ENCODE measurements around the gene ZNF594. TPM values are rescaled to one million over a fixed set of nuclear protein-coding genes. Genes with fewer than 3 reads are reported as not detected.

Gene ZNF594
- total RNA-seq = 5.2 and 6.7 TPM in 2 replicates

GRCh38 chr17:5191541-5192417 is at the start of gene ZNF594:
ZNF594 (minus strand) TSS chr17:5191868; CDS start chr17:5184256, 7,612 bp downstream.

GRCh38 chr17:5234645-5235576 is 43.2 kb upstream of the ZNF594 start, which contains the start of gene SCIMP:
SCIMP (minus strand) TSS chr17:5234860; CDS start chr17:5234755, 105 bp downstream.

Other genes starting within 250 kb of the ZNF594 start
- 587 and 743 TPM in 2 replicates for gene PFN1, start 243.3 kb downstream of the ZNF594 start, total RNA-seq
- gene ENO3, start 240.7 kb downstream of the ZNF594 start, total RNA-seq = 1.6 and 2.4 TPM in 2 replicates
- 33.9 and 43.0 TPM in 2 replicates for gene SPAG7, start 224.1 kb downstream of the ZNF594 start, total RNA-seq
- gene CAMTA2, start 204.2 kb downstream of the ZNF594 start, total RNA-seq = 14.4 and 18.5 TPM in 2 replicates
- gene INCA1, start 194.3 kb downstream of the ZNF594 start, total RNA-seq = 0.22 and 0.27 TPM in 2 replicates
- gene KIF1C, start 193.9 kb downstream of the ZNF594 start, total RNA-seq = 86.4 and 132 TPM in 2 replicates
- gene SLC52A1, start 156.4 kb downstream of the ZNF594 start, total RNA-seq = 0.07 TPM in 1 of 2 replicates, not detected in the other
- 1.7 and 2.4 TPM in 2 replicates for gene ZFP3, start 113.4 kb downstream of the ZNF594 start, total RNA-seq
- gene ZNF232, start 80.0 kb downstream of the ZNF594 start, total RNA-seq = 6.7 and 7.7 TPM in 2 replicates
- under 0.01 TPM in 1 of 2 replicates, not detected in the other for gene USP6, start 75.8 kb downstream of the ZNF594 start, total RNA-seq
- not detected in 2 replicates for gene SCIMP, start 43.0 kb upstream of the ZNF594 start, total RNA-seq
- gene RABEP1, start 90.4 kb upstream of the ZNF594 start, total RNA-seq = 59.4 and 66.9 TPM in 2 replicates
- 155 and 167 TPM in 2 replicates for gene NUP88, start 227.8 kb upstream of the ZNF594 start, total RNA-seq
- gene RPAIN, start 228.3 kb upstream of the ZNF594 start, total RNA-seq = 47.7 and 48.9 TPM in 2 replicates
- 414 and 439 TPM in 2 replicates for gene C1QBP, start 247.3 kb upstream of the ZNF594 start, total RNA-seq